ENCODE measurements around the gene TPP1. TPM values are rescaled to one million over a fixed set of nuclear protein-coding genes. Genes with fewer than 3 reads are reported as not detected.

TPP1 gene
- total RNA-seq, 6 donors from 2014 or later: 71.6 to 240 (median 145) TPM

DNA sequence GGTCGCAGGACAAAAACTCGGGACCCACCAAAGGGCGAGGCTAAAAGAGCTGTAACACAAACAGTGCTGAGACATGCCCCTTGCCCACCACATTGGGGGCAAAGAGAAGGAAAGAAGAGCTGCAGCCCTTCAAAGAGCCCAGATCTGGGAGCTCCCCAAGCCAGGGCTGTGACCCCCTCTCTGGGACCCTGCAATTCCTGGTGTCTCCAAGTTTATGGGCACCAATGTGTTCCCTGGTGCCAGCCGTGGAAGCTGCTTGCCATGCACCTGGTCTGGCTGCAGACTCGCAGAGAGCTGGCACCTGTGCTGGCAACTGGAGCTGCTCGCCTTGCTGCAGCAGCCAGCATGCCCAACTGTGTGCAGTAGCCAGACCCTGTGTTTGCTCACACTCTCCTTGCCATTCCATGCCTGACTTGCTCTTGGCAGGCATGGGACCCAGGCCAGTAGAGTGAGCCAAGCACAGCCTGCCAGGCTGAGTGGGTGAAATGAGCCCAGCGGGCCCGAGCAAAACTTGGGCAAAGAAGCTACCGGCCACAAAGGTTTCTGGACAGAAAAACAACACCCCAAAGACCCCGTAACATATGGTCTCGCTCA, 31.8 kb downstream of the TPP1 start:
- no peak overlapping the region for H3K4me3 ChIP-seq
- peaks cover 4 to 14% (median 9%) of the 10 kb centered on the region in 4 donors for H3K9me3 ChIP-seq
- H3K27me3 ChIP-seq: no peaks in the 10 kb centered on the region
- DNase-seq (no peak), ATAC-seq (ENCODE audit: low FRiP score in 2 of 2) (no peak)
- H3K36me3 ChIP-seq: peaks cover 0 to 10% (median 2%) of the 10 kb centered on the region in 4 donors
- H3K27ac ChIP-seq: no peak overlapping the region
- no peak for TF ChIP-seq POLR2A (IDR thresholded peaks at IDR 0.05)
- TF ChIP-seq EP300 (IDR thresholded peaks at IDR 0.05): no peak
- TF ChIP-seq POLR2AphosphoS5 (IDR thresholded peaks at IDR 0.05): no peak
- TF ChIP-seq, protein P1, sequence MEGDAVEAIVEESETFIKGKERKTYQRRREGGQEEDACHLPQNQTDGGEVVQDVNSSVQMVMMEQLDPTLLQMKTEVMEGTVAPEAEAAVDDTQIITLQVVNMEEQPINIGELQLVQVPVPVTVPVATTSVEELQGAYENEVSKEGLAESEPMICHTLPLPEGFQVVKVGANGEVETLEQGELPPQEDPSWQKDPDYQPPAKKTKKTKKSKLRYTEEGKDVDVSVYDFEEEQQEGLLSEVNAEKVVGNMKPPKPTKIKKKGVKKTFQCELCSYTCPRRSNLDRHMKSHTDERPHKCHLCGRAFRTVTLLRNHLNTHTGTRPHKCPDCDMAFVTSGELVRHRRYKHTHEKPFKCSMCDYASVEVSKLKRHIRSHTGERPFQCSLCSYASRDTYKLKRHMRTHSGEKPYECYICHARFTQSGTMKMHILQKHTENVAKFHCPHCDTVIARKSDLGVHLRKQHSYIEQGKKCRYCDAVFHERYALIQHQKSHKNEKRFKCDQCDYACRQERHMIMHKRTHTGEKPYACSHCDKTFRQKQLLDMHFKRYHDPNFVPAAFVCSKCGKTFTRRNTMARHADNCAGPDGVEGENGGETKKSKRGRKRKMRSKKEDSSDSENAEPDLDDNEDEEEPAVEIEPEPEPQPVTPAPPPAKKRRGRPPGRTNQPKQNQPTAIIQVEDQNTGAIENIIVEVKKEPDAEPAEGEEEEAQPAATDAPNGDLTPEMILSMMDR (IDR thresholded peaks at IDR 0.05): no peak
- H3K4me1 ChIP-seq: no peaks in the 10 kb centered on the region
- 87 to 88% methylated on average over 11 of the region's 11 CpGs for WGBS, 2 donors

GRCh38 chr11:6586434-6587359, 32.5 kb downstream of the TPP1 start:
- no peak for TF ChIP-seq POLR2A (IDR thresholded peaks at IDR 0.05)
- TF ChIP-seq, protein P1 (IDR thresholded peaks at IDR 0.05): no peak
- no peak for TF ChIP-seq EP300 (IDR thresholded peaks at IDR 0.05)
- TF ChIP-seq POLR2AphosphoS5 (IDR thresholded peaks at IDR 0.05): no peak
- Histone ChIP-seq H3K36me3 (peaks cover 0 to 2% (median 0%) of the 10 kb centered on the region in 4 donors), H3K9me3 (peaks cover 4 to 14% (median 9%) of the 10 kb centered on the region in 4 donors), H3K27me3 (no peaks in the 10 kb centered on the region), H3K27ac (no peak overlapping the region), H3K4me1 (no peaks in the 10 kb centered on the region), H3K4me3 (no peak overlapping the region)
- DNase-seq (peak in 1 of 2 donors; percentile 69), ATAC-seq (ENCODE audit: low FRiP score in 2 of 2) (peak; percentile 23 to 34)
- WGBS, 2 donors: 95 to 99% methylated on average over 10 to 25 of the region's 25 CpGs

GRCh38 chr11:6584528-6584927, 34.7 kb downstream of the TPP1 start:
- Histone ChIP-seq H3K27me3 (no peaks in the 10 kb centered on the region), H3K9me3 (peaks cover 4 to 14% (median 9%) of the 10 kb centered on the region in 4 donors), H3K36me3 (no peaks in the 10 kb centered on the region), H3K27ac (no peak overlapping the region), H3K4me1 (no peaks in the 10 kb centered on the region), H3K4me3 (no peak overlapping the region)
- TF ChIP-seq POLR2AphosphoS5 (IDR thresholded peaks at IDR 0.05) (no peak), POLR2A (IDR thresholded peaks at IDR 0.05) (no peak), EP300 (IDR thresholded peaks at IDR 0.05) (no peak)
- TF ChIP-seq, protein P1 (IDR thresholded peaks at IDR 0.05): no peak
- WGBS, 2 donors: 92 to 97% methylated on average over 4 of the region's 4 CpGs
- ATAC-seq (ENCODE audit: low FRiP score in 2 of 2): no peak
- no peak for DNase-seq

- H3K27ac ChIP-seq: no peak overlapping the region
- no peaks in the 10 kb centered on the region for H3K27me3 ChIP-seq
- DNase-seq (no peak), ATAC-seq (ENCODE audit: low FRiP score in 2 of 2) (no peak)
- H3K9me3 ChIP-seq: peaks cover 4 to 14% (median 9%) of the 10 kb centered on the region in 4 donors
- H3K4me3 ChIP-seq: no peak overlapping the region
- no peaks in the 10 kb centered on the region for H3K4me1 ChIP-seq
- WGBS, 2 donors: 96 to 98% methylated on average over 1 of the region's 1 CpG
- TF ChIP-seq, protein P1 (IDR thresholded peaks at IDR 0.05): no peak
- TF ChIP-seq POLR2AphosphoS5 (IDR thresholded peaks at IDR 0.05) (no peak), POLR2A (IDR thresholded peaks at IDR 0.05) (no peak), EP300 (IDR thresholded peaks at IDR 0.05) (no peak)
- no peaks in the 10 kb centered on the region for H3K36me3 ChIP-seq
Observed at GRCh38 chr11:6583584-6583983, 35.6 kb downstream of the TPP1 start.

Measured in upper lobe of left lung (tissue), 6 donors.